Endothelial cell of umbilical vein (primary cell): ENCODE results near the gene HEBP1. TPM values are rescaled to one million over a fixed set of nuclear protein-coding genes. Genes with fewer than 3 reads are reported as not detected.
A peak's percentile ranks its signal among the peaks of the same experiment; 100 is the strongest.

ENCODE experiments used
- BruUV-seq: library from RNA; stranded (reverse); fragments of 400-500 nt; replicated peaks from 2 replicates; lab custom pipeline; 2021; lab: Mats Ljungman, UMichigan
- CTCF ChIA-PET: fragments of 300-600, 350-600 bp; sonication (Branson Sonifier 250); formaldehyde crosslinking; loops from one replicate; lab custom pipeline; 2021; ENCODE audit warnings: antibody characterized with exemption, inconsistent platforms; lab: Charles Lee
- POLR2A ChIA-PET: fragments of 300-600, 350-600 bp; sonication (Branson Sonifier 250); formaldehyde crosslinking; loops from one replicate; lab custom pipeline; 2021; ENCODE audit warnings: antibody characterized with exemption, inconsistent platforms; lab: Charles Lee
- DNase-seq: peaks from one replicate; pipeline ENCODE4 v3.0.0-alpha.2; 2011; ENCODE audit warnings: low read depth, low spot score
- FAIRE-seq: peaks from 2 replicates; lab custom pipeline; 2011; peaks lifted over from hg19 to GRCh38; lab: Jason Lieb, UNC
- H2AFZ ChIP-seq: 2 replicates; pipeline ENCODE4 v1.6.0; 2012; ENCODE audit warnings: low read depth, low read length, control low read depth, inconsistent platforms
- H3K27ac ChIP-seq: 2 replicates; pipeline ENCODE4 v1.5.1; 2011; ENCODE audit warnings: low read depth, mild to moderate bottlenecking, control low read depth, low read length, moderate library complexity; ENCODE audit not compliant: insufficient read depth
- H3K27me3 ChIP-seq, 2 experiments: 2 replicates each; pipeline versions ENCODE4 v1.6.0 to v1.6.1; 2011; ENCODE audit warnings: low read length in 2 of 2, mixed read lengths in 1 of 2; ENCODE audit not compliant: control insufficient read depth in 2 of 2, insufficient read depth in 2 of 2
- H3K36me3 ChIP-seq, 2 experiments: 2 replicates in 1 of 2; 3 replicates in 1 of 2; pipeline ENCODE4 v1.5.1; 2011; ENCODE audit warnings: low read length in 2 of 2, mild to moderate bottlenecking in 1 of 2, moderate library complexity in 1 of 2; ENCODE audit not compliant: control insufficient read depth in 2 of 2, insufficient read depth in 2 of 2; ENCODE audit errors: extremely low read depth in 1 of 2
- H3K4me1 ChIP-seq: 3 replicates; pipeline ENCODE4 v1.5.1; 2011; ENCODE audit warnings: mild to moderate bottlenecking, low read length; ENCODE audit not compliant: control insufficient read depth, insufficient read depth; ENCODE audit errors: extremely low read depth
- H3K4me2 ChIP-seq: 2 replicates; pipeline ENCODE4 v1.6.1; 2011; ENCODE audit warnings: low read length, control low read depth, mixed read lengths; ENCODE audit not compliant: insufficient read depth
- H3K4me3 ChIP-seq, 3 experiments: fragments of 200-600 bp in 1 of 3; sonication (generic), shearing (Covaris generic) in 1 of 3; replicated peaks in 1 of 3; 2 replicates each; pipeline ENCODE4 v1.5.1; 2011 to 2016; ENCODE audit warnings: control low read depth in 3 of 3, low read length in 3 of 3, mild to moderate bottlenecking in 2 of 3, inconsistent platforms in 1 of 3, low read depth in 1 of 3, moderate library complexity in 1 of 3; ENCODE audit not compliant: insufficient read depth in 1 of 3
- H3K79me2 ChIP-seq: 2 replicates; pipeline ENCODE4 v1.6.0; 2012; ENCODE audit warnings: low read length, inconsistent platforms; ENCODE audit not compliant: control insufficient read depth, insufficient read depth
- H3K9ac ChIP-seq: replicated peaks from 2 replicates; pipeline ENCODE3; 2011; ENCODE audit warnings: low read length, control low read depth; ENCODE audit not compliant: insufficient read depth; ENCODE audit errors: extremely low read depth
- H3K9me1 ChIP-seq: replicated peaks from 3 replicates; pipeline ENCODE4 v1.6.0; 2011; ENCODE audit warnings: mild to moderate bottlenecking, low read length; ENCODE audit not compliant: control insufficient read depth, insufficient read depth; ENCODE audit errors: extremely low read depth
- H3K9me3 ChIP-seq: replicated peaks from 2 replicates; pipeline ENCODE4 v1.5.1; 2012; ENCODE audit warnings: low read length, inconsistent platforms; ENCODE audit not compliant: control insufficient read depth, insufficient read depth
- H4K20me1 ChIP-seq: replicated peaks from 2 replicates; pipeline ENCODE3; 2011; ENCODE audit warnings: mild to moderate bottlenecking, low read length; ENCODE audit not compliant: control insufficient read depth, insufficient read depth; ENCODE audit errors: extremely low read depth
- FOS ChIP-seq: IDR thresholded peaks from 2 replicates; pipeline ENCODE4 v1.6.1; 2011; ENCODE audit warnings: mild to moderate bottlenecking, low read length, moderate library complexity, borderline replicate concordance; ENCODE audit not compliant: insufficient read depth
- JUN ChIP-seq: IDR thresholded peaks from 2 replicates; pipeline ENCODE4 v1.6.1; 2011; ENCODE audit warnings: borderline replicate concordance, low read depth; ENCODE audit not compliant: insufficient read length, insufficient read depth
- dilution Hi-C: fragments of 300-500 bp; cut with MboI; formaldehyde crosslinking; loops from one replicate; pipeline ENCODE4 v1.15.0; 2019; ENCODE audit warnings: low sequenced_read_pairs; ENCODE audit not compliant: extremely low pct_ligation_motif_present
- intact Hi-C: fragments of 100-400 bp; cut with micrococcal nuclease; formaldehyde crosslinking; loops from one replicate; pipeline ENCODE4 v1.10.0; 2022
- polyA plus RNA-seq, 4 experiments: library from polyadenylated mRNA; depleted of rRNA in 3 of 4; stranded (reverse) in 3 of 4; unstranded in 1 of 4; fragments of >200 nt; gene quantifications; 2 replicates each; pipeline versions ENCODE4 v1.2.1 to v1.2.3, GENCODE V29; 2011 to 2012; ENCODE audit warnings: missing spikeins in 1 of 4
- total RNA-seq: library from RNA; stranded (reverse); gene quantifications from 2 replicates; pipeline ENCODE4 v1.2.3, GENCODE V29; 2021
- TF ChIP-seq, protein P1 (sequence below): IDR thresholded peaks from 2 replicates; pipeline ENCODE4 v1.6.1; 2011; ENCODE audit not compliant: insufficient read depth, insufficient read length
- TF ChIP-seq, protein P2 (sequence below), 2 donors: IDR thresholded peaks; 1 replicate in 1 of 2; 2 replicates in 1 of 2; pipeline ENCODE4 v1.5.1; 2011; ENCODE audit warnings: low read length in 2 of 2, mild to moderate bottlenecking in 2 of 2, moderate library complexity in 2 of 2, control low read depth in 1 of 2, inconsistent platforms in 1 of 2, low read depth in 1 of 2; ENCODE audit not compliant: insufficient read depth in 1 of 2; ENCODE audit errors: extremely low read depth in 1 of 2

The HEBP1 gene
- total and polyA plus RNA-seq, 2 donors (not counting 3 experiments of a cell fraction or from before 2014, with no cell fraction given): 23.1 to 59.5 TPM

DNA sequence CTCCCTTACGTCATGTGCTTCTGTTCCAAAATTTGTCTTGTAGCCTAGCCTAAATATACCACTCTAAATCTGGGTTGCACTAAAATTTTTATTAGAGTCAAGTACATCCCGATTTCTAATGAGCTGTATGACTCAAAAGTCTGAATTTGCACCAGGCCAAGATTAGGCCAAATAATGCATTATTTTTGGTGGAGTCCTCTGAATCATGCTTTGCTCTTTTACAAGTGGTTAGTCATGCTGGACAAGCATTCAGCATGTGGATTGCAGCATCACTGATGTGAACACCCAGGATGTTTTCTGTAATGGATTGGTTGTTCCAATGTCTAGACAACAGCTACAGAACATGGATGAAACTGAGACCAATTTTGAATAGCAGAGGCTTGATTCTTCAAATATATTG is 23.7 kb downstream of the HEBP1 start:
- TF ChIP-seq JUN (peak; percentile 22), FOS (peak; percentile 78)
- TF ChIP-seq, protein P1, sequence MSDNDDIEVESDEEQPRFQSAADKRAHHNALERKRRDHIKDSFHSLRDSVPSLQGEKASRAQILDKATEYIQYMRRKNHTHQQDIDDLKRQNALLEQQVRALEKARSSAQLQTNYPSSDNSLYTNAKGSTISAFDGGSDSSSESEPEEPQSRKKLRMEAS: no peak
- no peaks in the 10 kb centered on the region for H3K27me3 ChIP-seq
- DNase-seq (peak; percentile 46), FAIRE-seq (peak; percentile 43)
- no peaks in the 10 kb centered on the region for H3K9me3 ChIP-seq
- no peak overlapping the region for H3K4me2 ChIP-seq
- no TSS peak for BruUV-seq
- dilution Hi-C loops: no loop called here
- H3K27ac ChIP-seq: peak overlapping the region; percentile 49
- H3K4me1 ChIP-seq: peaks cover 37% of the 10 kb centered on the region
- no peaks in the 10 kb centered on the region for H4K20me1 ChIP-seq
- CTCF ChIA-PET: interaction anchor here (0.6 to 3.6 kb wide), 27 partner anchors 8 to 533 kb away, joined by 3 to 40 read pairs (median 5); no protein-coding TSS in a partner anchor
- H2AFZ ChIP-seq: no peak overlapping the region
- peaks cover 0 to 6% of the 10 kb centered on the region in 2 experiments for H3K36me3 ChIP-seq
- intact Hi-C loops: no loop called here
- no peaks in the 10 kb centered on the region for H3K9me1 ChIP-seq
- no peak overlapping the region for H3K9ac ChIP-seq
- H3K4me3 ChIP-seq: no peak overlapping the region
- no peaks in the 10 kb centered on the region for H3K79me2 ChIP-seq
- POLR2A ChIA-PET: no interaction called here

DNA sequence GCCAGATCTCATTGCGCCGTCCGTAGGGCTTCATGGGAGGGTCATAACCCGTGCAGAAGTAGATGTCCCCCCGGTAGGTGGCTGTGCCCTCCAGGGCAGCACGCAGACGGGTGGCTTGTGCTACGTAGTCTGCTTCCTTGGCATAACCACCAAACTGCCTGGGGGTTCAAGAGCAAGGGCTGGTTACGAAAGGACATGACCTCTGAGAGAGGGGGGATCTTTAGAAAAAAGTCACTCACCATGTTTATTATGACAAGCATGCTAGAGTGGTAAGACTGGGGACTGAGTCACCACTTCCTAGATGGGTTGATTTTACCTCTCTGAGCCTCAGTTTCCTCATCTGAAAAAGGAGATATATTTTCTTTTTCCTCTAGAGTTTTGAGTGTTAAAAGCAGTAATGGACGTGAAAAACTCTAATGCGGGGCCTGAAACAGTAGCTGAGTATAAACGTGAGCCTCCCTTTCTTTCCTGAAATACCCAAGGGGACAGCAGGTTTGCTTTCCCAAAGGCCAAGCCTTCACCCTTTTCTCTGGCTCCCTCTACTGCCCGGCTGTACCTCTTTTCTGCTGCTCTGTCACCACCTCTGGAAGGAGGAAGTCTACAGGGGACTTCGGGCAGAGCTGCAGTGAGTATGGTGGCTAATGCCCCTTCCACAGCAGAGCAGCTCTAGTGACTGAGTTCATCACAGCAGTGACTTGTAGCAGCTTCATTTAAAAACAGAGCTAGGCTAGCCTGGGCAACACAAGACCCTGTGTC is 24.6 kb downstream of the HEBP1 start:
- ChIA-PET CTCF (interaction anchor here (0.6 to 3.6 kb wide), 26 partner anchors 7 to 532 kb away, joined by 3 to 40 read pairs (median 4); no protein-coding TSS in a partner anchor), POLR2A (no interaction called here)
- H2AFZ ChIP-seq: no peak overlapping the region
- H4K20me1 ChIP-seq: no peaks in the 10 kb centered on the region
- H3K9ac ChIP-seq: no peak overlapping the region
- H3K9me1 ChIP-seq: no peaks in the 10 kb centered on the region
- no peak overlapping the region for H3K4me3 ChIP-seq
- no TSS peak for BruUV-seq
- peaks cover 37% of the 10 kb centered on the region for H3K4me1 ChIP-seq
- no peak for TF ChIP-seq JUN
- TF ChIP-seq, protein P2, sequence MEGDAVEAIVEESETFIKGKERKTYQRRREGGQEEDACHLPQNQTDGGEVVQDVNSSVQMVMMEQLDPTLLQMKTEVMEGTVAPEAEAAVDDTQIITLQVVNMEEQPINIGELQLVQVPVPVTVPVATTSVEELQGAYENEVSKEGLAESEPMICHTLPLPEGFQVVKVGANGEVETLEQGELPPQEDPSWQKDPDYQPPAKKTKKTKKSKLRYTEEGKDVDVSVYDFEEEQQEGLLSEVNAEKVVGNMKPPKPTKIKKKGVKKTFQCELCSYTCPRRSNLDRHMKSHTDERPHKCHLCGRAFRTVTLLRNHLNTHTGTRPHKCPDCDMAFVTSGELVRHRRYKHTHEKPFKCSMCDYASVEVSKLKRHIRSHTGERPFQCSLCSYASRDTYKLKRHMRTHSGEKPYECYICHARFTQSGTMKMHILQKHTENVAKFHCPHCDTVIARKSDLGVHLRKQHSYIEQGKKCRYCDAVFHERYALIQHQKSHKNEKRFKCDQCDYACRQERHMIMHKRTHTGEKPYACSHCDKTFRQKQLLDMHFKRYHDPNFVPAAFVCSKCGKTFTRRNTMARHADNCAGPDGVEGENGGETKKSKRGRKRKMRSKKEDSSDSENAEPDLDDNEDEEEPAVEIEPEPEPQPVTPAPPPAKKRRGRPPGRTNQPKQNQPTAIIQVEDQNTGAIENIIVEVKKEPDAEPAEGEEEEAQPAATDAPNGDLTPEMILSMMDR (IDR thresholded peaks at IDR 0.05; ENCODE audit: extremely low read depth in 1 of 2, insufficient read depth in 1 of 2, low read depth in 1 of 2, low read length in 2 of 2): peak; percentile 55 to 61
- dilution Hi-C loops: no loop called here
- H3K79me2 ChIP-seq: no peaks in the 10 kb centered on the region
- H3K9me3 ChIP-seq: no peaks in the 10 kb centered on the region
- H3K36me3 ChIP-seq: peaks cover 0 to 4% of the 10 kb centered on the region in 2 experiments
- intact Hi-C loops: loop anchor here (1.0 kb wide), 2 partner anchors 59 to 138 kb away; no protein-coding TSS in a partner anchor
- FAIRE-seq (peak; percentile 58), DNase-seq (peak; percentile 69)
- H3K4me2 ChIP-seq: peak overlapping the region; percentile 7
- no peaks in the 10 kb centered on the region for H3K27me3 ChIP-seq
- H3K27ac ChIP-seq: peak overlapping the region; percentile 49
